Measurements from ENCODE around the gene SSTR5. TPM values are rescaled to one million over a fixed set of nuclear protein-coding genes. Genes with fewer than 3 reads are reported as not detected.

The SSTR5 gene
- polyA plus RNA-seq, 1 donor: 1.2 TPM

DNA sequence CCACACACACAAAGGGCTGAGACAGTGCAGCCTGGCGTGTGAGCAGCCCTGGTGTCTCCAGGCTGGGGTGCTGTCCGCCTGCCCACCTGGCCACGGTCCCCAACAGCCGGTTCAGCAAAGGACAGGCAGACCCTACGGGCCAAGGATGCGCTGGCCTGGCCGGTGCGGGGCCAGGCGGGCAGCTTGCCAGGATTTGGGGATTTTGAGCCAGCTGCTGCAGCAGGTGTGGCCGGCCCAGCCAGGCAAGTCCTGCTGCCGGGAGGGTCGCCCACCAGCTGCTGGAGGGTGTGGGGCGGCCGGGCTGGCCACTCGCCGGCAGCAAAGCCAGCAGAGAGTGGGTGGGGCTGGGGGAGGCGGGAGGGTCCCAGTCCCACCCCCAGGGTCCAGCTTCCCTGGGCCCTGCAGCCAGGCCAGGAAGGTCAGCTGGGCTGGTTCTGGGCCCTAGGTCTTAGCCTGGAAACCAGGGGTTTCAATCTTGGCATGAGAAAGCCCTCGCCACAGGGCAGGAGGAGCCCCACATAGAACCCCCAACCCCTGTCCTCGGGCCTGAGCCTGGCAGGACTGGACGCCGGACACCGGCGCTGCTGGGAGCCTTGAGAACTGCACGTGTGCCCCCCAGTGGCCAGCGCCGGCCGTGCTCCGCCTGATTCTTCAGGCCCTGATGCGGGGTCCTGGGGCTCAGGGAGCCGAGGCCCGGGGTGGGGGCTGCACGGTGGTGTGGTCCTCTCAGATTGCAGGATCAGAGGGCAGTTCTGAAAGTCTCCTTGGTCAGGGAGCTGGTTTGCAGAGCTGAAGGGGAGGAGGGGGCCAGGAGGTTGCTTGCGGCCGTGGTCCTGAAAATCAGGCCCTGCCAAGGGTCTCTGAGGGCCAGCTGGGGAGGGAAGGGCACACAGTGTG, 17.6 kb upstream of the SSTR5 start:
- Histone ChIP-seq H3K36me3 (ENCODE audit: control insufficient read depth, insufficient read depth, low read length) (no peaks in the 10 kb centered on the region), H3K9me3 (ENCODE audit: control insufficient read depth, low read depth, low read length) (peaks cover 41% of the 10 kb centered on the region), H3K4me3 (ENCODE audit: low read length) (no peak overlapping the region), H3K4me1 (ENCODE audit: control insufficient read depth, insufficient read depth, low read length) (no peaks in the 10 kb centered on the region), H3K27me3 (ENCODE audit: control insufficient read depth, insufficient read depth, low read length) (peaks cover under 1% of the 10 kb centered on the region), H3K27ac (ENCODE audit: low read length) (no peak overlapping the region)
- peak in 1 of 2 donors; percentile 38 for DNase-seq
- no CpG with 5 or more reads among the region's 34 CpGs for WGBS (ENCODE audit: insufficient coverage, low lambda C conversion rate)

GRCh38 chr16:1055557-1055924, 17.0 kb upstream of the SSTR5 start:
- H3K36me3 ChIP-seq (ENCODE audit: control insufficient read depth, insufficient read depth, low read length): no peaks in the 10 kb centered on the region
- H3K27me3 ChIP-seq (ENCODE audit: control insufficient read depth, insufficient read depth, low read length): no peaks in the 10 kb centered on the region
- H3K4me1 ChIP-seq (ENCODE audit: control insufficient read depth, insufficient read depth, low read length): no peaks in the 10 kb centered on the region
- H3K27ac ChIP-seq (ENCODE audit: low read length): no peak overlapping the region
- H3K4me3 ChIP-seq (ENCODE audit: low read length): no peak overlapping the region
- H3K9me3 ChIP-seq (ENCODE audit: control insufficient read depth, low read depth, low read length): peaks cover 36% of the 10 kb centered on the region
- no peak for DNase-seq
- WGBS (ENCODE audit: insufficient coverage, low lambda C conversion rate): no CpG with 5 or more reads among the region's 13 CpGs

- Histone ChIP-seq H3K4me1 (ENCODE audit: control insufficient read depth, insufficient read depth, low read length) (no peaks in the 10 kb centered on the region), H3K27ac (ENCODE audit: low read length) (no peak overlapping the region), H3K27me3 (ENCODE audit: control insufficient read depth, insufficient read depth, low read length) (no peaks in the 10 kb centered on the region), H3K36me3 (ENCODE audit: control insufficient read depth, insufficient read depth, low read length) (no peaks in the 10 kb centered on the region), H3K9me3 (ENCODE audit: control insufficient read depth, low read depth, low read length) (peaks cover 30% of the 10 kb centered on the region), H3K4me3 (ENCODE audit: low read length) (no peak overlapping the region)
- no CpG with 5 or more reads among the region's 8 CpGs for WGBS (ENCODE audit: insufficient coverage, low lambda C conversion rate)
- no peak for DNase-seq
Observed at GRCh38 chr16:1056196-1056595, 16.4 kb upstream of the SSTR5 start.

- Histone ChIP-seq H3K27me3 (ENCODE audit: control insufficient read depth, insufficient read depth, low read length) (no peaks in the 10 kb centered on the region), H3K27ac (ENCODE audit: low read length) (no peak overlapping the region), H3K4me1 (ENCODE audit: control insufficient read depth, insufficient read depth, low read length) (no peaks in the 10 kb centered on the region), H3K4me3 (ENCODE audit: low read length) (no peak overlapping the region), H3K9me3 (ENCODE audit: control insufficient read depth, low read depth, low read length) (peaks cover 25% of the 10 kb centered on the region), H3K36me3 (ENCODE audit: control insufficient read depth, insufficient read depth, low read length) (no peaks in the 10 kb centered on the region)
- DNase-seq: no peak
- no CpG with 5 or more reads among the region's 33 CpGs for WGBS (ENCODE audit: insufficient coverage, low lambda C conversion rate)
Observed at GRCh38 chr16:1057252-1057932, 15.2 kb upstream of the SSTR5 start.

- H3K4me3 ChIP-seq (ENCODE audit: low read length): no peak overlapping the region
- no peak overlapping the region for H3K27ac ChIP-seq (ENCODE audit: low read length)
- no peaks in the 10 kb centered on the region for H3K27me3 ChIP-seq (ENCODE audit: control insufficient read depth, insufficient read depth, low read length)
- H3K36me3 ChIP-seq (ENCODE audit: control insufficient read depth, insufficient read depth, low read length): no peaks in the 10 kb centered on the region
- no CpG with 5 or more reads among the region's 14 CpGs for WGBS (ENCODE audit: insufficient coverage, low lambda C conversion rate)
- no peaks in the 10 kb centered on the region for H3K4me1 ChIP-seq (ENCODE audit: control insufficient read depth, insufficient read depth, low read length)
- no peak for DNase-seq
- peaks cover 25% of the 10 kb centered on the region for H3K9me3 ChIP-seq (ENCODE audit: control insufficient read depth, low read depth, low read length)
Observed at GRCh38 chr16:1058216-1058615, 14.3 kb upstream of the SSTR5 start.

GRCh38 chr16:1059310-1059709, 13.2 kb upstream of the SSTR5 start:
- Histone ChIP-seq H3K36me3 (ENCODE audit: control insufficient read depth, insufficient read depth, low read length) (no peaks in the 10 kb centered on the region), H3K4me3 (ENCODE audit: low read length) (no peak overlapping the region), H3K9me3 (ENCODE audit: control insufficient read depth, low read depth, low read length) (peaks cover 28% of the 10 kb centered on the region), H3K27ac (ENCODE audit: low read length) (no peak overlapping the region), H3K27me3 (ENCODE audit: control insufficient read depth, insufficient read depth, low read length) (peaks cover 3% of the 10 kb centered on the region), H3K4me1 (ENCODE audit: control insufficient read depth, insufficient read depth, low read length) (no peaks in the 10 kb centered on the region)
- no peak for DNase-seq
- 86% methylated on average over 1 of the region's 3 CpGs for WGBS (ENCODE audit: insufficient coverage, low lambda C conversion rate)

DNA sequence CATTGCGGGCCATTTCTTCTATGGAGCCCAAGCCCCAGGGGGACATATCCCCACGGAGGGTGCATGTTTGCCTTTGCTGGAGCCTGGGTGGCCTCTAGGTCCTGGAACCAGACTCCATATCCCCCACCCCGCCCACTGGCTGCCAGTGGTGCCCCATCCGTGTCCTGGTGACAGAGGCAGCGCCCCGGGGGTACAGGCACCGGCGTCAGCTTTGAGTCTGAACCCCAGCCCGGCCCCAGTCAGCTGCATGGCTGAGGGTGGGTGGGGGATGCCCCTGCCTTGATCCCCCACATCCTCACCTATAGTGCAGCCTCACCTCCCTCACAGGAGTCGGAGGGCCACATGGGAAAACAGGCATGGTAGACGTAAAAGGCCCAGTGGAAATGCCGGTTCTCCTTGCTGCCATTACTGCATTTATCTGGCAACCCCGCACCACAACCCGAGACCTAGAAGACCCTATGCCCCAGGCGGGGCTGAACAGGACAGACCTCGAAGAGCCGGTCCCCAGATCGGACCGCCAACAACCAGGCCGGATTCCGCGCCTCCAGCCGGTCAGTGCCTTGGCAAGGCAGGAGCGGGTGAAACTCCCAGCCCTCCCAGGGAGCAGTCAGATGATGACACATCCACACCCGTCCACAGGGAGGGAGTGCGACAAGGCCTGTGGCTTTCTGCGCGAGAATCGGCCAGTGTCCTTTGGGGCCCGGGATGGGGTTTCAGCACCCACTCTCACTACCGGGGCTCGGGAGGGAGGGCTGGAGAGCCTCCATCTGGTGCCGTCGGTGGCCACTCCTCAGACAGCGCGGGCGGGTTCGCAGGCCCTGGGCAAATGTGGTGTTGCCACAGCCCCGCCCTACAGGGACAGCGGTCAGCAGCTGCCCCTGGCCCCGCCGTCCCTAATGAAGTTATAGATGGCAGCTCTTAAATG, 11.9 kb upstream of the SSTR5 start:
- H3K9me3 ChIP-seq (ENCODE audit: control insufficient read depth, low read depth, low read length): peaks cover 29% of the 10 kb centered on the region
- no peak overlapping the region for H3K27ac ChIP-seq (ENCODE audit: low read length)
- no peaks in the 10 kb centered on the region for H3K4me1 ChIP-seq (ENCODE audit: control insufficient read depth, insufficient read depth, low read length)
- peaks cover 16% of the 10 kb centered on the region for H3K27me3 ChIP-seq (ENCODE audit: control insufficient read depth, insufficient read depth, low read length)
- no CpG with 5 or more reads among the region's 42 CpGs for WGBS (ENCODE audit: insufficient coverage, low lambda C conversion rate)
- H3K36me3 ChIP-seq (ENCODE audit: control insufficient read depth, insufficient read depth, low read length): no peaks in the 10 kb centered on the region
- no peak overlapping the region for H3K4me3 ChIP-seq (ENCODE audit: low read length)
- DNase-seq: no peak

- Histone ChIP-seq H3K36me3 (ENCODE audit: control insufficient read depth, insufficient read depth, low read length) (no peaks in the 10 kb centered on the region), H3K9me3 (ENCODE audit: control insufficient read depth, low read depth, low read length) (peaks cover 24% of the 10 kb centered on the region), H3K27me3 (ENCODE audit: control insufficient read depth, insufficient read depth, low read length) (peaks cover 29% of the 10 kb centered on the region), H3K27ac (ENCODE audit: low read length) (no peak overlapping the region), H3K4me1 (ENCODE audit: control insufficient read depth, insufficient read depth, low read length) (no peaks in the 10 kb centered on the region), H3K4me3 (ENCODE audit: low read length) (no peak overlapping the region)
- WGBS (ENCODE audit: insufficient coverage, low lambda C conversion rate): no CpG with 5 or more reads among the region's 43 CpGs
- DNase-seq: no peak
Observed at GRCh38 chr16:1061769-1062505, 10.6 kb upstream of the SSTR5 start.

- H3K4me3 ChIP-seq (ENCODE audit: low read length): no peak overlapping the region
- no CpG with 5 or more reads among the region's 20 CpGs for WGBS (ENCODE audit: insufficient coverage, low lambda C conversion rate)
- no peak overlapping the region for H3K27ac ChIP-seq (ENCODE audit: low read length)
- H3K4me1 ChIP-seq (ENCODE audit: control insufficient read depth, insufficient read depth, low read length): no peaks in the 10 kb centered on the region
- no peak for DNase-seq
- H3K9me3 ChIP-seq (ENCODE audit: control insufficient read depth, low read depth, low read length): peaks cover 21% of the 10 kb centered on the region
- H3K36me3 ChIP-seq (ENCODE audit: control insufficient read depth, insufficient read depth, low read length): no peaks in the 10 kb centered on the region
- peaks cover 39% of the 10 kb centered on the region for H3K27me3 ChIP-seq (ENCODE audit: control insufficient read depth, insufficient read depth, low read length)
Observed at GRCh38 chr16:1062895-1063294, 9.7 kb upstream of the SSTR5 start.

All from large intestine (tissue), 3 donors.